ENCODE results near the gene MORC3.

DNA sequence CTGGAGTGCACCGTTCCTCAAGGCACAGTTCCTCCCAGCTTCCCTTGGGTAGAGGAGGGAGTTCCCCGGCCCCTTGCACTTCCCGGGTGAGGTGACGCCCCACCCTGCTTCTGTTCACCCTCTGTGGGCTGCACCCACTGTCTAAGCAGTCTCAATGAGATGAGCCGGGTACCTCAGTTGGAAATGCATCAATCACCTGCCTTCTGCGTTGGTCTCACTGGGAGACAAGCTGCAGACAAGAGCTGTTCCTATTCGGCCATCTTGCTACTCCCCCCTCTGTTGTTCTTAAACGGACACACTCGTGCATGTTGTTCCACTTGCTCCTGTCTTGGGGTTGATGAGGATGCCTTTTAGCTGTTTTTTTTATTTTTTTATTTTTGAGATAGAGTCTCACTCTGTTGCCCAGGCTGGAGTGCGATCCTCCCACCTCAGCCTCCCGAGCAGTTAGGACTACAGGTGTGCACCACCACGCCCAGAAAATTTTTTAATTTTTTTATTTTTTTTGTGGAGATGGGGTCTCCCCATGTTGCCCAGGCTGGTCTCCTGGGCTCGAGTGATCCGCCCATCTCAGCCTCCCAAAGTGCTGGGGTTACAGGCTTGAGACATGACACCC, 3.0 kb upstream of the MORC3 start:
- TF ChIP-seq, protein P1, sequence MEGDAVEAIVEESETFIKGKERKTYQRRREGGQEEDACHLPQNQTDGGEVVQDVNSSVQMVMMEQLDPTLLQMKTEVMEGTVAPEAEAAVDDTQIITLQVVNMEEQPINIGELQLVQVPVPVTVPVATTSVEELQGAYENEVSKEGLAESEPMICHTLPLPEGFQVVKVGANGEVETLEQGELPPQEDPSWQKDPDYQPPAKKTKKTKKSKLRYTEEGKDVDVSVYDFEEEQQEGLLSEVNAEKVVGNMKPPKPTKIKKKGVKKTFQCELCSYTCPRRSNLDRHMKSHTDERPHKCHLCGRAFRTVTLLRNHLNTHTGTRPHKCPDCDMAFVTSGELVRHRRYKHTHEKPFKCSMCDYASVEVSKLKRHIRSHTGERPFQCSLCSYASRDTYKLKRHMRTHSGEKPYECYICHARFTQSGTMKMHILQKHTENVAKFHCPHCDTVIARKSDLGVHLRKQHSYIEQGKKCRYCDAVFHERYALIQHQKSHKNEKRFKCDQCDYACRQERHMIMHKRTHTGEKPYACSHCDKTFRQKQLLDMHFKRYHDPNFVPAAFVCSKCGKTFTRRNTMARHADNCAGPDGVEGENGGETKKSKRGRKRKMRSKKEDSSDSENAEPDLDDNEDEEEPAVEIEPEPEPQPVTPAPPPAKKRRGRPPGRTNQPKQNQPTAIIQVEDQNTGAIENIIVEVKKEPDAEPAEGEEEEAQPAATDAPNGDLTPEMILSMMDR (IDR thresholded peaks at IDR 0.05; ENCODE audit: low read depth, low read length, poor library complexity, severe bottlenecking): no peak
- no peak for TF ChIP-seq EZH2phosphoT487 (IDR thresholded peaks at IDR 0.05; ENCODE audit: borderline replicate concordance, low read length)
